Activated T-cell treated with anti-CD3 and anti-CD28 coated beads, Interleukin-2, amount 50 U/mL, for 72 hours (primary cell): ENCODE measurements around the gene SAG. TPM values are rescaled to one million over a fixed set of nuclear protein-coding genes. Genes with fewer than 3 reads are reported as not detected.

Source experiments
- ATAC-seq, 2 donors: fragments of 150-1000 bp; cut with Tn5 transposase; replicated peaks in 1 of 2; 2 replicates each; pipeline ENCODE4 v1.10.0; 2021; ENCODE audit warnings: moderate library complexity in 2 of 2, mild to moderate bottlenecking in 1 of 2
- DNase-seq, 2 donors: peaks; one replicate each; pipeline ENCODE4 v3.0.0; 2021 to 2022; ENCODE audit warnings: mixed read lengths in 1 of 2
- H3K27ac Mint-ChIP-seq: one replicate; pipeline ENCODE4 v1.8.0; 2022; ENCODE audit warnings: mild to moderate bottlenecking, moderate library complexity, mixed read lengths
- H3K27me3 Mint-ChIP-seq: one replicate; pipeline ENCODE4 v1.8.0; 2022; ENCODE audit warnings: low read depth, mixed read lengths
- H3K36me3 Mint-ChIP-seq, 2 donors: one replicate each; pipeline ENCODE4 v1.8.0; 2022; ENCODE audit warnings: mixed read lengths in 2 of 2, mild to moderate bottlenecking in 1 of 2; ENCODE audit not compliant: insufficient read depth in 2 of 2
- H3K4me1 Mint-ChIP-seq: one replicate; pipeline ENCODE4 v1.8.0; 2022; ENCODE audit warnings: low read depth, mixed read lengths
- H3K4me3 Mint-ChIP-seq, 2 donors: one replicate each; pipeline ENCODE4 v1.8.0; 2022; ENCODE audit warnings: mild to moderate bottlenecking in 2 of 2, mixed read lengths in 2 of 2, moderate library complexity in 2 of 2
- H3K9me3 Mint-ChIP-seq, 2 donors: one replicate each; pipeline ENCODE4 v1.8.0; 2022; ENCODE audit warnings: mixed read lengths in 2 of 2
- total RNA-seq, 2 donors: library from RNA; stranded (reverse); gene quantifications; one replicate each; pipeline ENCODE4 v1.2.3, GENCODE V29; 2022

SAG gene
- total RNA-seq, result under 1 TPM; 0.02 TPM

- H3K27ac Mint-ChIP-seq, result no peak within 1 kb of the TSS
- H3K4me3 Mint-ChIP-seq, result no peak within 1 kb of the TSS
- ATAC-seq (no peak), DNase-seq (no peak)
- H3K36me3 Mint-ChIP-seq, result no peaks in the 10 kb centered on the region
- no peaks in the 10 kb centered on the region for H3K4me1 Mint-ChIP-seq
- H3K27me3 Mint-ChIP-seq, result no peaks in the 10 kb centered on the region
- no peaks in the 10 kb centered on the region for H3K9me3 Mint-ChIP-seq
These were observed at the start of gene SAG for GRCh38 chr2:233307565-233307964. Gene SAG, plus strand, starts transcription at chr2:233307816. Its CDS starts 1,374 bp downstream, at chr2:233309190.

GRCh38 chr2:233258211-233258610 lies 49.4 kb upstream of the SAG start:
- H3K9me3 Mint-ChIP-seq, result no peaks in the 10 kb centered on the region
- peak overlapping the region; percentile 68 for H3K27ac Mint-ChIP-seq
- DNase-seq (no peak), ATAC-seq (no peak)
- no peak overlapping the region for H3K4me3 Mint-ChIP-seq
- H3K4me1 Mint-ChIP-seq, result peaks cover 61% of the 10 kb centered on the region
- H3K36me3 Mint-ChIP-seq, result peaks cover 12 to 21% of the 10 kb centered on the region in 2 donors
- no peaks in the 10 kb centered on the region for H3K27me3 Mint-ChIP-seq

DNA sequence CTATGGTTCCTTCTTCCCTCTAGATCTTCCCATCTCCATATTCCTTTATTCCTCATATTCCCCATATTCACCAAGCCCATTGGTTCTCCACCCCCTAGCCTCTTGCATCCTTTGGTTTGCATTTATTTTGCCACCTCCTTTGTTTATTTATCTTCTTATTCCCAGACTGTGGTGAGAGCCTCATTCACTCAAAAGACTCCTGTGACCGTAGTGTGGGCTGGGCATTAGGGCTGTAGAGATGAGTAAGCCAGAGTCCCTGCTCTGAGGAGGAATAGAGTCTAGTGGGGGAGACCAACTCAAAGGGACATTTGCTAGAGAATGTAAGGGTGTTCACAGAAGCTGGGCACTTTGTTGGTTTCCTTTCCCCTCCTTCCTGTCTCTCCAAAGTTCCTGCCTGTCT lies 47.9 kb upstream of the SAG start:
- Mint-ChIP-seq H3K4me3 (peak overlapping the region in 1 of 2 donors; percentile 38), H3K9me3 (no peaks in the 10 kb centered on the region), H3K36me3 (peaks cover 14 to 22% of the 10 kb centered on the region in 2 donors), H3K27ac (peak overlapping the region; percentile 74), H3K4me1 (peaks cover 49% of the 10 kb centered on the region), H3K27me3 (no peaks in the 10 kb centered on the region)
- ATAC-seq (peak in 1 of 2 donors; percentile 40), DNase-seq (no peak)

DNA sequence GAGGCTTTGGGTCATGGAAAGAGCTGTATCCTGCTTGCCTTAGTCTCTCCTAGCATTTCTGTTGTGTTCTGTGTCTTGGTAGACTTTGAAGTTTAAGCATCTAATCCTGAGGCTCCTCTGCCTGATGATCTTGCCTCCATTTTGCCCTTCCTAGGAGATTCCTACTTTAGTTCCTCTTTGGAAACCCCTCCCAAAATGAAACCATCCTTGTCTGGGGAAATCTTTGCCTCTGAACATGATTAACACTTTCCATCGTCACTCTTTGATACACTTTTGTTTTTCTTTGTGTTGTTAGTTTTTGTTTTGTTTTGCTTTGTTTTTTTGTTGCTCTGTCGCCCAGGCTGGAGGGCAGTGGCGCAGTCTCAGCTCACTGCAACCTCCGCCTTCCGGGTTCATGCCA lies 47.0 kb upstream of the SAG start:
- Mint-ChIP-seq H3K27ac (peak overlapping the region; percentile 88), H3K9me3 (no peaks in the 10 kb centered on the region), H3K4me3 (no peak overlapping the region), H3K27me3 (no peaks in the 10 kb centered on the region), H3K36me3 (peaks cover 14 to 19% of the 10 kb centered on the region in 2 donors), H3K4me1 (peaks cover 41% of the 10 kb centered on the region)
- DNase-seq, result no peak
- no peak for ATAC-seq

DNA sequence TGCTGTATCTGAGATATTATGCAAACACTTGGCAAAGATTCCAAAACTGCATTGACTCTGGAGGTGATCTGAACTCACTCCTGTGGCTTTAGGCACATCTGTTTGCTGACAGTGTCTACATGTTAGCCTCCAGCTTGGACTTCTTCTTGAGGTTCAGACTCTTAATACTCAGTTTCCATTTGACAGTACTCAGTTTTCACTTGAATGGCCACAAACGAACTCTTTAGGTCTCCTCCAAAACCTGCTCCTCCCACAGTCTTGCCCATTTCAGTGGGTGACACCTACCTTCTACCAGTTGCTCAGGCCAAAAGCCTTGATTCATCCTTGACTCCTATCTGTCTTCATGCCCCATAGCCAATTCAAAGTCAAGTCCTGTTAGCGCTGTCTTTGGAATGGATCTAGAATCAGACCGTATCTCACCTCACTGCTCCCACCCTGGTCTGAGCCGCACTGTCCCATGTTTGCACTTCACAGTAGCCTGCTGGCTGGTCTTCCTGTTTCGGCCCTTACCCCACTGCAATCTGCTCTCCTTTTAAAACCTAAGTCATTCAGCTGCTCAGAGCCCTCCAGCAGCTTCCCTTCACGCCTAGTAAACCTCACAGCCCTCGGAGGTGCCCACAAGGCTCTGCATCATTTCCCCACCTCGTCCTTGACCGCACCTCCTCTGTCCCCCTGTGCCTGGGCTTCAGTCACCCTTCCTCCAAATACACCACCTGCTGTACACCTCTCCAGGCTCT lies 45.6 kb upstream of the SAG start:
- Mint-ChIP-seq H3K27ac (peak overlapping the region; percentile 88), H3K27me3 (no peaks in the 10 kb centered on the region), H3K36me3 (peaks cover 14 to 27% of the 10 kb centered on the region in 2 donors), H3K4me1 (peaks cover 47% of the 10 kb centered on the region), H3K9me3 (no peaks in the 10 kb centered on the region), H3K4me3 (peak overlapping the region in 1 of 2 donors; percentile 5)
- no peak for DNase-seq
- ATAC-seq, result peak; percentile 32 to 55

DNA sequence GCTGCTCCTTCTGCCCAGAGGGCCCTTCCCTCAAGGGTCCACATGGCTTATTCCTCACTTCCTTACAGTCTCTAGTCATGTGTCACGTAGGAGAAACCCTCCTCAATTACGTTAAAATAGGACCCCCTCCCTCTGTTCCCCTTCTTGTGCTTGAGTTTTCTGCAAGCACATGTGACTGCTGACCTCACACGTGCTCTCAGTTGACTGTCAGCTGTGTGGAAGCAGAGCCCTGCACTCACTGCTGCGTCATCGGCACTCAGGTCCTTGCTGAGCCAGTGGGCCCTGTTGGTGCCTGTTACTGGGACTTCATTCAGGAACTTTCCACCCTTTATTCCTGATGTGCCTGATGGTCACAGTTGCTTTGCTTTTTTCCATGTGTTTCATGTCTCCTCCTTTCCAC lies 45.1 kb upstream of the SAG start:
- Mint-ChIP-seq H3K27ac (peak overlapping the region; percentile 88), H3K4me1 (peaks cover 53% of the 10 kb centered on the region), H3K9me3 (no peaks in the 10 kb centered on the region), H3K27me3 (no peaks in the 10 kb centered on the region), H3K36me3 (peaks cover 16 to 27% of the 10 kb centered on the region in 2 donors), H3K4me3 (no peak overlapping the region)
- ATAC-seq, result no peak
- DNase-seq, result no peak

GRCh38 chr2:233263045-233263570 lies 44.5 kb upstream of the SAG start:
- ATAC-seq (no peak), DNase-seq (no peak)
- H3K27ac Mint-ChIP-seq, result peak overlapping the region; percentile 88
- no peak overlapping the region for H3K4me3 Mint-ChIP-seq
- H3K27me3 Mint-ChIP-seq, result no peaks in the 10 kb centered on the region
- peaks cover 56% of the 10 kb centered on the region for H3K4me1 Mint-ChIP-seq
- no peaks in the 10 kb centered on the region for H3K9me3 Mint-ChIP-seq
- peaks cover 19 to 24% of the 10 kb centered on the region in 2 donors for H3K36me3 Mint-ChIP-seq

- H3K36me3 Mint-ChIP-seq, result peaks cover 17 to 22% of the 10 kb centered on the region in 2 donors
- no peaks in the 10 kb centered on the region for H3K27me3 Mint-ChIP-seq
- H3K27ac Mint-ChIP-seq, result no peak overlapping the region
- ATAC-seq (no peak), DNase-seq (no peak)
- H3K9me3 Mint-ChIP-seq, result no peaks in the 10 kb centered on the region
- no peak overlapping the region for H3K4me3 Mint-ChIP-seq
- peaks cover 61% of the 10 kb centered on the region for H3K4me1 Mint-ChIP-seq
These were observed 42.9 kb upstream of the SAG start for GRCh38 chr2:233264667-233265066.

- H3K27me3 Mint-ChIP-seq, result no peaks in the 10 kb centered on the region
- peaks cover 68% of the 10 kb centered on the region for H3K4me1 Mint-ChIP-seq
- peak overlapping the region; percentile 95 for H3K27ac Mint-ChIP-seq
- H3K4me3 Mint-ChIP-seq, result no peak overlapping the region
- H3K9me3 Mint-ChIP-seq, result no peaks in the 10 kb centered on the region
- DNase-seq, result no peak
- peaks cover 17 to 34% of the 10 kb centered on the region in 2 donors for H3K36me3 Mint-ChIP-seq
- no peak for ATAC-seq
These were observed 41.7 kb upstream of the SAG start for GRCh38 chr2:233265899-233266431.

- peak overlapping the region; percentile 95 for H3K27ac Mint-ChIP-seq
- H3K36me3 Mint-ChIP-seq, result peaks cover 18 to 35% of the 10 kb centered on the region in 2 donors
- peaks cover 64% of the 10 kb centered on the region for H3K4me1 Mint-ChIP-seq
- DNase-seq (no peak), ATAC-seq (no peak)
- H3K27me3 Mint-ChIP-seq, result no peaks in the 10 kb centered on the region
- H3K4me3 Mint-ChIP-seq, result peak overlapping the region in 1 of 2 donors; percentile 24
- H3K9me3 Mint-ChIP-seq, result no peaks in the 10 kb centered on the region
These were observed 41.1 kb upstream of the SAG start for GRCh38 chr2:233266481-233266880.

DNA sequence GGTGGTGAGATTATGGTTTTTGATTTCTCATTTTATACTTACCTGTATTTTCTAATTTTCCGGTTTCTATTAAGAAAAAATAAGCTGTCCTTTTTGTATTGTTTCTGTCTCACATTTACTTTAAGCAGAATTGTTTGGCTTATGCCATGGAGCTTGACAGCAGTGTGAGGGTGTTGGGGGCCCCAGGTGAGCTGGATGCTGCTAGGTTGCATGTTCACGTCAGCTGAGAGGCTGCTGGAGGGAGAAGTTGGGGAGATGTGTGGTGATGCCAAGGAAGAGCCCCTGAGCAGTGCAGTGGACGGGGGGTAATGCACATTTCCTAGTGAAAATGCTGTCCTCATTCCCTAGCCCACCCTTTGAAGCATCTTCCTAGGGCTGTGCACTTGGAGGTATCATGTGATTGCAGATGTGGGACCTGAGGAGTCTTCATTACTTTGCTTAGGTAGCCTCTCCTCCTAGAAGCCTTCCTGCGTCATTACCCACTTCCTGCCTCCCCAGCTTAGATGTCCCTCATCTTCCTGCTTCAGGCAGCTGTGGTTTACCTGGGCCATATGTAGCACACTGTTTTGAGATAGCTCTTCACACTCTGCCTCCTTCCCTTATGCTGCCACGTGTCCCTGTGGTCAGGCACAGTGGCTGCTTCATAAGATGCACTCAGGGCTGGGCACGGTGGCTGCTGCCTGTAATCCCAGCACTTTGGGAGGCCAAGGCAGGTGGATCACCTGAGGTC lies 39.9 kb upstream of the SAG start:
- peak overlapping the region; percentile 99 for H3K27ac Mint-ChIP-seq
- peak; percentile 82 for DNase-seq

DNA sequence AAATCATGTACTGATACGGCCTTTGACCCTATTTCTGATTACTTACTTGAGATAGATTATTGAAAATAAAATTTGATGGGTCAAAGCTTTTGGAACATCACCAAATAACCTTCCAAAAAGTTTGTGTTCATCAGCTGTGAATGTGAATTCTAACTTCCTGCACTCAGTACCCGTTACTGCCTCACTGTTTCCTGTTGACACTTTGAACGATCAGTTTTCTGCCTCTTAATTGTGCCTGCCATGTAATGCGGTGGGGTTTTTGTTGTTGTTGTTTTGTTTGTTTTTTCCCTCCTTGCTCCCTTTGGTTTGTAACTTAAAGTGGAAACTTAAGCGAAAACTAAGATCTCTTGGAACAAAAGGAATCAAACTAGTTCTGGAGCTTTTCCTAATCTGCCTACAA lies 37.2 kb upstream of the SAG start:
- ATAC-seq, result no peak
- H3K4me3 Mint-ChIP-seq, result peak overlapping the region; percentile 72 to 87
- H3K4me1 Mint-ChIP-seq, result peaks cover 67% of the 10 kb centered on the region
- peak overlapping the region; percentile 100 for H3K27ac Mint-ChIP-seq
- no peaks in the 10 kb centered on the region for H3K9me3 Mint-ChIP-seq
- no peak for DNase-seq
- H3K27me3 Mint-ChIP-seq, result no peaks in the 10 kb centered on the region
- peaks cover 20 to 53% of the 10 kb centered on the region in 2 donors for H3K36me3 Mint-ChIP-seq

More for the DNA sequence above, 39.9 kb upstream of the SAG start:
- Mint-ChIP-seq H3K9me3 (no peaks in the 10 kb centered on the region), H3K4me1 (peaks cover 63% of the 10 kb centered on the region), H3K4me3 (peak overlapping the region; percentile 72 to 85), H3K27me3 (no peaks in the 10 kb centered on the region), H3K36me3 (peaks cover 15 to 36% of the 10 kb centered on the region in 2 donors)
- peak; percentile 98 to 99 for ATAC-seq

DNA sequence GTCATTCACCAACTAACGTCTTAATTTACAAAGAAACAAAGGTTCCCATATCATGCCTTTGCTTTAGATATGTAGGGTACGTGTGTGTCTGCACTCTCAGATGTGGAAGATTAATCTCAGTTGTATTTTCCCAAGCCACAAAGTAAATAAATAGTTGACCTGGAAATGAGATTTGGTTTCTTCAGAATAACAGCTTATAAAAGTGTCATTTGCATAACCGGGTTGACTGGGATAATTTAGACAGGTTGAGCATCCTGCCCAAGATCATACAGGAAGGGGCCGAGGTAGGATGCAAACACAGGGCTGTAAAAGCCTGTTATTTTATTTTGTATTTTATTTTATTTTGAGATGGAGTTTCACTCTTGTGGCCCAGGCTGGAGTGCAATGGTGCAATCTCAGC lies 36.7 kb upstream of the SAG start:
- no peaks in the 10 kb centered on the region for H3K9me3 Mint-ChIP-seq
- DNase-seq, result no peak
- ATAC-seq, result no peak
- peak overlapping the region; percentile 72 to 87 for H3K4me3 Mint-ChIP-seq
- H3K27me3 Mint-ChIP-seq, result no peaks in the 10 kb centered on the region
- H3K27ac Mint-ChIP-seq, result peak overlapping the region; percentile 100
- H3K36me3 Mint-ChIP-seq, result peaks cover 20 to 53% of the 10 kb centered on the region in 2 donors
- peaks cover 64% of the 10 kb centered on the region for H3K4me1 Mint-ChIP-seq
